IMR-90 (cell line): ENCODE data around the gene FTO.

Experiments used
- BHLHE40 ChIP-seq: fragments of 150-350 bp; IDR thresholded peaks from 2 replicates; pipeline ENCODE4 v1.6.1; 2016; ENCODE audit warnings: mild to moderate bottlenecking, low read depth, low read length
- FOS ChIP-seq: fragments of 150-350 bp; IDR thresholded peaks from 2 replicates; pipeline ENCODE4 v1.6.1; 2016; ENCODE audit warnings: low read depth, low read length
- MAFK ChIP-seq: IDR thresholded peaks from 2 replicates; pipeline ENCODE4 v1.6.1; 2012; ENCODE audit warnings: low read depth, low read length, improper control_type of control experiment
- MAZ ChIP-seq: IDR thresholded peaks from 2 replicates; pipeline ENCODE4 v1.6.1; 2012; ENCODE audit warnings: low read depth, mild to moderate bottlenecking, low read length, improper control_type of control experiment, moderate library complexity, borderline replicate concordance
- MXI1 ChIP-seq: IDR thresholded peaks from 2 replicates; pipeline ENCODE4 v1.6.1; 2012; ENCODE audit warnings: low read depth, mild to moderate bottlenecking, low read length, moderate library complexity, borderline replicate concordance
- POLR2A ChIP-seq: IDR thresholded peaks from 2 replicates; pipeline ENCODE4 v1.6.1; 2012; ENCODE audit warnings: mild to moderate bottlenecking, low read depth, low read length
- RAD21 ChIP-seq: IDR thresholded peaks from 2 replicates; pipeline ENCODE4 v1.6.1; 2012; ENCODE audit warnings: low read length, improper control_type of control experiment
- SMC3 ChIP-seq: fragments of 150-350 bp; IDR thresholded peaks from 2 replicates; pipeline ENCODE4 v1.6.1; 2016; ENCODE audit warnings: low read depth, mild to moderate bottlenecking, antibody characterized with exemption, low read length, moderate library complexity
- TF ChIP-seq, protein P1 (sequence below): conservative IDR thresholded peaks from 2 replicates; pipeline ENCODE4 v1.5.1; 2012; ENCODE audit warnings: mild to moderate bottlenecking, low read depth, low read length, improper control_type of control experiment
- TF ChIP-seq, protein P2 (sequence below): fragments of 150-350 bp; IDR thresholded peaks from 2 replicates; pipeline ENCODE4 v1.6.1; 2017; ENCODE audit warnings: mild to moderate bottlenecking, antibody characterized with exemption, low read length, low read depth

DNA sequence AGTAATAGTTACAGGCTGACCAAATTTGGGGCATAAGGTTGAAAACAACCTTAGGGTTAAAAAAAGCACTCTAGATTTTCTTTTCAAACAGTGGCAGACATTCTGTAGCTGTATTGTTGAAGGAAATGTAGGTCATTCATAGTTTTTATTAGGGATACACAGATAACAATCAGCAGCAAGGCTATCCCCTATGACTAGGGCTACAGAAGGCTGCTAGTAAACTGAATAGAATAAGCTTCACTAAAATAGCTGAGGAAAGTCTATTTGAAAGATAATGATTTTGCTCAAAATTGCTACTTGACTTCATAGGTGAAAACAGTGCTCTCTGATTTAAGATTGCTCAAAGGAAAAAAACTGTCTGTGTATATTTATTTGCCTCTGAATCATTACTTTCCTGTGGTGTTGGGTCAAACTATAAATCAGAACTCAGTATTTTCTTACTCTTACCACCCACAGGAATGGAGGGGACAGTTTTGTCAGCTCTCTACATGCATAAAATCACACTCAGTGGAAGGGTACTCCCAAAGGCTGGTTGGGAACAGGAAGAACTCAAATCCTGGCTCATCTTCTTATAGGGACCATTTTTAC lies 25.1 kb upstream of the FTO start:
- TF ChIP-seq POLR2A (no peak), SMC3 (no peak), FOS (no peak), BHLHE40 (no peak), MAFK (no peak), RAD21 (no peak), MAZ (no peak), MXI1 (no peak)
- TF ChIP-seq, protein P1, sequence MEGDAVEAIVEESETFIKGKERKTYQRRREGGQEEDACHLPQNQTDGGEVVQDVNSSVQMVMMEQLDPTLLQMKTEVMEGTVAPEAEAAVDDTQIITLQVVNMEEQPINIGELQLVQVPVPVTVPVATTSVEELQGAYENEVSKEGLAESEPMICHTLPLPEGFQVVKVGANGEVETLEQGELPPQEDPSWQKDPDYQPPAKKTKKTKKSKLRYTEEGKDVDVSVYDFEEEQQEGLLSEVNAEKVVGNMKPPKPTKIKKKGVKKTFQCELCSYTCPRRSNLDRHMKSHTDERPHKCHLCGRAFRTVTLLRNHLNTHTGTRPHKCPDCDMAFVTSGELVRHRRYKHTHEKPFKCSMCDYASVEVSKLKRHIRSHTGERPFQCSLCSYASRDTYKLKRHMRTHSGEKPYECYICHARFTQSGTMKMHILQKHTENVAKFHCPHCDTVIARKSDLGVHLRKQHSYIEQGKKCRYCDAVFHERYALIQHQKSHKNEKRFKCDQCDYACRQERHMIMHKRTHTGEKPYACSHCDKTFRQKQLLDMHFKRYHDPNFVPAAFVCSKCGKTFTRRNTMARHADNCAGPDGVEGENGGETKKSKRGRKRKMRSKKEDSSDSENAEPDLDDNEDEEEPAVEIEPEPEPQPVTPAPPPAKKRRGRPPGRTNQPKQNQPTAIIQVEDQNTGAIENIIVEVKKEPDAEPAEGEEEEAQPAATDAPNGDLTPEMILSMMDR, result no peak
- TF ChIP-seq, protein P2, sequence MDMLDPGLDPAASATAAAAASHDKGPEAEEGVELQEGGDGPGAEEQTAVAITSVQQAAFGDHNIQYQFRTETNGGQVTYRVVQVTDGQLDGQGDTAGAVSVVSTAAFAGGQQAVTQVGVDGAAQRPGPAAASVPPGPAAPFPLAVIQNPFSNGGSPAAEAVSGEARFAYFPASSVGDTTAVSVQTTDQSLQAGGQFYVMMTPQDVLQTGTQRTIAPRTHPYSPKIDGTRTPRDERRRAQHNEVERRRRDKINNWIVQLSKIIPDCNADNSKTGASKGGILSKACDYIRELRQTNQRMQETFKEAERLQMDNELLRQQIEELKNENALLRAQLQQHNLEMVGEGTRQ, result no peak
